Activated CD4-positive, alpha-beta T cell treated with anti-CD3 and anti-CD28 coated beads for 24 hours (primary cell): Measurements from ENCODE around the gene BRAF.
A peak's percentile ranks its signal among the peaks of the same experiment; 100 is the strongest.
"Not testable (repeated sequence)": the region's sequence is repeated elsewhere in the genome, so short reads cannot be mapped to it uniquely, and the experiment has no call there.

Experiments used
- DNase-seq, 2 donors: peaks; one replicate each; pipeline ENCODE4 v3.0.0-alpha.2; 2020; ENCODE audit warnings: low read depth in 2 of 2

BRAF gene

GRCh38 chr7:140876519-140877248 lies 48.0 kb downstream of the BRAF start:
- DNase-seq: no peak

GRCh38 chr7:140873434-140873833 lies 51.3 kb downstream of the BRAF start:
- DNase-seq: no peak

- no peak for DNase-seq
These were observed 54.7 kb downstream of the BRAF start for GRCh38 chr7:140870003-140870402.

GRCh38 chr7:140869430-140869829 lies 55.3 kb downstream of the BRAF start:
- no peak for DNase-seq

- DNase-seq: no peak
These were observed 57.0 kb downstream of the BRAF start for GRCh38 chr7:140867467-140868462.

- DNase-seq: no peak
These were observed 57.8 kb downstream of the BRAF start for GRCh38 chr7:140866926-140867325.

- no peak for DNase-seq
These were observed 60.0 kb downstream of the BRAF start for GRCh38 chr7:140864732-140865131.

GRCh38 chr7:140863867-140864266 lies 60.9 kb downstream of the BRAF start:
- DNase-seq: no peak

GRCh38 chr7:140863184-140863583 lies 61.5 kb downstream of the BRAF start:
- DNase-seq: no peak

- DNase-seq: no peak
These were observed 67.7 kb downstream of the BRAF start for GRCh38 chr7:140857048-140857447.

GRCh38 chr7:140841166-140841715 lies 83.5 kb downstream of the BRAF start:
- DNase-seq: no peak

GRCh38 chr7:140831724-140832123 lies 93.0 kb downstream of the BRAF start:
- DNase-seq: no peak

GRCh38 chr7:140829720-140830119 lies 95.0 kb downstream of the BRAF start:
- no peak for DNase-seq

GRCh38 chr7:140828741-140829140 lies 96.0 kb downstream of the BRAF start:
- no peak for DNase-seq

- not testable (repeated sequence) for DNase-seq
These were observed 107.3 kb downstream of the BRAF start for GRCh38 chr7:140817383-140817782.

GRCh38 chr7:140810830-140811556 lies 113.7 kb downstream of the BRAF start:
- DNase-seq: peak; percentile 3 to 56

- no peak for DNase-seq
These were observed 114.3 kb downstream of the BRAF start for GRCh38 chr7:140810385-140810784.

- no peak for DNase-seq
These were observed 145.8 kb downstream of the BRAF start for GRCh38 chr7:140778975-140779374.

- no peak for DNase-seq
These were observed 146.2 kb downstream of the BRAF start for GRCh38 chr7:140778568-140778967.

- DNase-seq: no peak
These were observed 150.4 kb downstream of the BRAF start for GRCh38 chr7:140774371-140774770.

GRCh38 chr7:140773104-140773503 lies 151.6 kb downstream of the BRAF start:
- DNase-seq: no peak

GRCh38 chr7:140771826-140772225 lies 152.9 kb downstream of the BRAF start:
- no peak for DNase-seq
